GM21447 (cell line): ENCODE results near the gene SMIM10L1.

Source experiments
- ATAC-seq: cut with Tn5 transposase; IDR thresholded peaks from one replicate; pipeline ENCODE4 v1.9.1; 2021; ENCODE audit not compliant: unreplicated experiment

The SMIM10L1 gene

DNA sequence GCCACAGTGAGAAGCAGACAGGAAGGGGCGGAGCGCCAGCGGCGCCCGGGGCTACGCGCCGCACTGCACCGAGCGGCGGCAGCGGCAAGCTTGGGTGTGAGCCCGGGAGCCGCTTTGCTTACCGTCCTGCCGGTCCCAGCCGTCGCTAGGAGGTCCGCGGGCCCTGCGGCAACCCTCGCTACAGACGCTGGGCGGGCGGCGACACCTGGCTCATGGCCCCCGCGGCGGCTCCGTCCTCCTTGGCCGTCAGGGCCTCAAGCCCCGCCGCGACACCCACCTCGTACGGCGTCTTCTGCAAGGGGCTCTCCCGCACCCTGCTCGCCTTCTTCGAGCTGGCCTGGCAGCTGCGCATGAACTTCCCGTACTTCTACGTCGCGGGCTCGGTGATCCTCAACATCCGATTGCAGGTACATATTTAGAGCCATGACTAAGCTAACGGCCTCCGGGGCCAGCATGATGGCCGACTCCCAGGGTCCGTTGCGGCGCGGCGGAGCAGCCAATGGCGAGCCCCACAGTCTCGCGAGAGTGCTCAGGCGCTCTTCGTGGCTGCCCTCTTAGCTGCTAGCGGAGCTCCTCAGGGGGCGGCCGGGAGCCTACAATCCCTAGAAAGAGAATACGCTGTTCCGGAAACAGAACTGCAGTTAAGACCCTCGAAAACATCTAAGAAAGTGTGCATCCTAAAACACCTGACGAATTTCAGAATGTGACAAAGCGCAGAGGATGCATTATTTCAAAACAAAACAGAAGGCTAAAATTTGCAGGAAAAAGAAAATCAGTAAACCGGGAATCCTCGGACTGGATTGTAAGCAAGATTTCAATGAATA lies at the start of gene SMIM10L1:
TSS of gene SMIM10L1 (plus strand) at position 50 of the 824 bp plus-strand sequence. CDS start at position 213, 163 bp downstream.
- peak; percentile 94 for ATAC-seq

DNA sequence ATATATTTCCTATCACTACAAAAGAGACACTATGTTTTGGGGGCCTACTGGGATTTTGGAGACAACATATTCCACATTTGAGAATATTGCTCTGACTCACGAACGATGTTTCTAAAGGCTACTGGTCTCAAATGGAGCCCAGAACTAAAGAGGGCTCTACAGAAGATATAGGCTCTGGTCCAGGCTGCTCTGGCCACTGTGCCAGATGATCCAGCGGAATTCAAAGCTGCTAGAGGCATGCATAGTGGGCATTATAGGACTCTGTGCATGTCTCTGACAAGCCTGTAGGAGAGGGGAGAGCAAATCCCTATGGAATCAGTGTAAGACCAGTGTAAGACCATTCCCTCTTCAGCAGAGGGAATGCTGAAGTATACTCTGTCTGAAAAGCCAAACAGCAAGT lies 40.6 kb upstream of the SMIM10L1 start:
- no peak for ATAC-seq

DNA sequence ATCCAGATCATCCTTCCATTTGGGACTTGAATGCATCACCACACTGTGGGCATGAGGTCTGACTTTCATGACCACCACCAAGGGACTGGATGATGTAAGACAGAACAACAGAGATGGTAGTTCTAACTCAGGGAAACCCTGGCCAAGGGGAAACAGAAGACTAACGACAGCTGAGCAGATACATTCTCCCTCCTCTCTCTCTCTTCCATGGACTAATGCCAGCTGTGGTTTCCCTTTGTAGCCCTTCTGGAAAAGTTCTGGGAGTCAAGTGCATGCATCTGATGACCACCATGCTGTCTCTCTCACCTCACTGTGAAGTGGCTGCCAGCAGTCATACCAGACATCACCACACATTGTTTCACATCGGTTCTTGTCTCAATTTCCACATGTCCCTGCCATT lies 40.0 kb upstream of the SMIM10L1 start:
- no peak for ATAC-seq

DNA sequence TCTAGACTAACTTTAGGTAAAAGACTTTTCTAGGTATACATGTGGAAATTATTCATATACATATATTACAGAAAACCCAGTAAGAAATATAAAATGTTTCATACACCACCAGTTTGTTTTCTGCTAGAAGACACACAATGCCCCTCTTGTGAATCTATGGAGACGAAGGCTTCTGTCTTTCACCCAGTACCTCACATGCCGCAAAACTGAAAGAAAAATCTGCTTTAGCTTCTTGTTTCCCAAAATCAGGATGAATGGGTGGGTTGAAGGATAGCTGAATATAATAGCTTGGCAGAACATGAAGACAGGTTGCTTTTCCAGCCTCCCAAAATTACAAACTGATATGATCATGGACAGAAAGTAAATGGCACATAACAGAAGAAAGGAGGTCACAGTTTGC lies 37.8 kb upstream of the SMIM10L1 start:
- ATAC-seq: no peak

DNA sequence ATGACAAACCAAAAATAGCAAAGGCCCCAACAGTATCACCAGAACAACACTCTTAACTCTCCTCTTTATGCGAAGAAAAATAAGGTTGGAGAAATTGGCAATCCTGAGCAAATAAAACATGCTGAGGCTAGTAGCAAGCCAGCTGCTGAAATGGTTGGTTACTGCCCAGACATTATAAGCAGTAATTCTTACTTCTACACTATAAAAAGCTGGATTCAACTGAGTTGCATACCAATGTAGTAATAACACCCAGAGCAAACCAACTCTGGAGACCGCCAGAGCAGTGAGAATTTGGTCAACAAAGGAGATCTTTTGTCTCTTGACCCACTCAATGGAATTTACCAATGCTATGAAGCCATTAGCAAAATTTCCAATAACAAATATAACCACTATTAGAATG lies 37.2 kb upstream of the SMIM10L1 start:
- ATAC-seq: no peak

DNA sequence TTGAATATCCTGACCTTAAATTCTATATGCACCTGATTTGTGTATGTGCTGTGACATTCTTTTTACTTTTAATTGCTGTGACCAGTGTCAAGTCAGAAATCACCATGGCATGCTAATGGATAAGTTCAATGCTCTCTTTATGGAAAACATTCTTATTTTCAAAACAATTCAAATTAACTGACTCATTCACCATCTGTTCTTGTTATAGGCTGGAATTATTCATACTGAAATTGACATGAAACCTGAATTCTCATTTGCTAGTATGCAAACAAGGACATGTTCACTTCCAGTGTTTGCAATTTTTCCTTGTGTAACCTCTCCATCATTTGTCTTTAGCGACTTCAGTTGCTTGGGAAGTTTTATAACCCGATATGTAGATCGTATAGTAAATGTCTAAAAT lies 36.7 kb upstream of the SMIM10L1 start, which contains the start of gene TAS2R30:
TSS of gene TAS2R30 (minus strand) at position 340 of the 400 bp plus-strand sequence. CDS start 400 bp downstream, outside the sequence.
- ATAC-seq: no peak

DNA sequence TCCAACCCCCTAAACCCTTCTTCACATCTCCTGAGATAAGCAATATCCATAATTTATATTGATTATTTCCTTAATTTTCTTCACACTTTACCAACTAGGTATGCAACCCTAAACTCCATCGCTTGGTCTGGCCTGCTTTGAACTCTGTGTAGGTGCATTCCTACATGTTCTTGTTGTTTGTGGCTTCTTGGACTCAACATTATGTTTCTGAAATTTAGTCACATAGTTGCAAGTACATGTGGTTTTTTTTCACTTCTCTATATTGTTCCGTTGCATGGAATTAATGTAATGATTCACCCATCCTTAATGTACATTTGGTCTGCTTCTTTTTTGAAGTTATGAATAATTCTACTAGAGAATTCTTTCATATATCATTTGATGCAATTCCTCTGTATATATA lies 34.9 kb upstream of the SMIM10L1 start:
- peak; percentile 61 for ATAC-seq

DNA sequence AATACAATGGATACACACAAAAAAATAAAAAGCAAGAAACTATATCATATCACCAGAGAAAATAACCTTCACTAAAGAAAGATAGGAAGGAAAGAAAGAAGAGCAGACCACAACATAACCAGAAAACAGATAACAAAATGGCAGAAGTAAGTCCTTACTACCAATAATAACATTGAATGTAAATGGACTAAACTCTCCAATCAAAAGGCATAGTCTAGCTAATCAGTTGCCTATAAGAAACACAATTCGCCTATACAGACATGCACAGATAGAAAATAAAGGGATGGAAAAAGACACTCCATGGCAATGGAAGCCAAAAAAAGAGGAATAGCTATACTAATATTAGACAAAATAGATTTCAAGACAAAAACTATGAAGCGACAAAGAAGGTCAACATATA lies 27.6 kb upstream of the SMIM10L1 start:
- no peak for ATAC-seq

DNA sequence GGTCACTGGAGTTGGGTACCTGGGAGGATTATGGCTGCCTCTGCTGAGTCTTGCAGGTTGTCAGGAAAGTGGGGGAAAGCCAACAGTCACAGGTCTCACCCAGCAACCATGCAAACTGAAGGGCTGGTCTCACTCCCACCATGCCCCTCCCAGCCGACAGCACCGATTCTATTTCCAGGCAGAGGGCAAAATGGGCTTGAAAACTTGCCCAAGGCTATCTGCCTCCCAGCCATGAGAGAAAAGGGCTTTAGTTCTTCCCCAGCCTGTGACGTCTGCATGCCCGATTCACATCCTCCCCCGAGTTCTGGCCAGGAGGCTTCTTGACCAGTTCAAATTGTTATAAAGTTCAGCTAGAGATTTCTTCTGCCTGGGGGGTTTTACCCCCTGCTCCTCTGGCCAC lies 26.7 kb upstream of the SMIM10L1 start:
- no peak for ATAC-seq

DNA sequence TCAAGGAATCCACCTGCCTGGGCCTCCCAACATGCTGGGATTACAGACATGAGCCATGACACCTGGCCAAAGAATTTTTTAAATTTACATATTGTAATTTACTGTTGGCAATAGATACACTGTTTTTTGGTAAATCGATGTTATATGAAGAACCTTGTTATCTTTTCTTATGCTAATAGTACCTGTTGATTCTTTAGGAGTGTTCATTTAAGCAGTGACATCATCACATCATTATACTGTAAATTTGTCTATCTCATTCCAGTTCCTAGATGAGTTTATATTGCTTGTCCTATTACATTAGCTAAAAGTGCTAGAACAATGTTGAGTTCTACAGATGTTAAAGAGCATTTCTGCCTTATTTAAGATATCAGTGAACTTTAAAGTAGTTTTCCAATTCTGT lies 23.6 kb upstream of the SMIM10L1 start:
- no peak for ATAC-seq

DNA sequence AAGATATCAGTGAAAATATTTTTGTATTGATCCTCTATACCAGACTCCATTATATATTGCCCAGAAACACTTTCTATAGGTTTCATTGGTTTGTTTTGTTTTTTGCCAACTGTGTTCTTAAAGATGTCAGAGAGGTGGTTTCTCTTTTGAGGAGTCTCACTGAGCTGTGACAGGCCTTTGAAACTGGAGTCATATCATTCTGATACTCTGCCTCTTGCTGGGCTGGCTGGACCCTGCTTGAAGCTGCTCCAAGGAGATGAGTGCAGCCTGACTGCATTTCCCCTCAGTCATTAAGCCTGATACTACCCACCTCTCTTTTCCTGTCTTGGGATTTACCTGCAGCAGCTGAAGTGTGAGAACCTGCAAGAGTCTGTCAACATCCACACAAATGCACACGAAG lies 20.2 kb upstream of the SMIM10L1 start:
- ATAC-seq: no peak

DNA sequence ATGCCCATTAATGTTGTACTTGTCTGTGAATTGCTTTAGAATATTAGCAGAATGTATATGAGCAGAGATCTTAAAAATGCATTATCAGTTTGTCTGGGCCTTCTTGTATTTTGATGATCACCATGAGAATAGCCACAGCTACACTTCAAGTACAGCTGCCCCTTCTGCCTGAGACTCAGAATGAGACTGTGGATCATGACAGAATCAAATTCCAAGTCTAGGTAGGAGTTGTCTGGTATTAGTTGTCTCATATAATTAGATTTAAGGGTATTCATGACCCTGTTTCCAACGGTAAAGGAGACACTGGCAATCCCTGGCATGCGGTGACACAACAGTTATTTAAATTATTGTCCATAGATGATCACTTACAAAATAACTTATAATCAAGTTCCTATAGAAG lies 18.3 kb upstream of the SMIM10L1 start:
- no peak for ATAC-seq

DNA sequence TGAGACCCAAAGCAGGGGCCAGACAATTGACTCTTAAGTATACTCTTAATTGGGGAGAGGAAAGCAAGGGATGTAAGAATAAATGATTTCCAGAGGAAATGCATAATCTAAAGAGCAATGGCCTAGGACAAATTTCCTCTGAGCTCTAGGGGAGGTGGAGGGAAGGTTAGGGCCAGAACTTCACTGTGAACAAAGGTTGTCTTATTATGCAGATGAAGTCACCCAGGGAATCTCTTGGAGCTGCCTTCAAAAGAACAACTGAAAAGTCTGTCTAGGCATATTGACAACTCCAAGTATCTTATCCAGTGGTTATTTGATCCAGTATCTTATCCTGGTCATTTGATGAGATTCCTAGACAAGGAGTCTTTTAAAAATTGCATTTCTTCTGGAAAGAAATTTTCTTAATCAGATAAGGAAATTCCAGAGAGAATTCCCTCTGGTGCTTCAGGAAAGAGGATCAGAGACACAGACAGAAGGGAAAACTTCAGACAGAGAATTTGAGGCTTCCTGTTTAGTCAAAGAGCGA lies 16.5 kb upstream of the SMIM10L1 start:
- no peak for ATAC-seq

DNA sequence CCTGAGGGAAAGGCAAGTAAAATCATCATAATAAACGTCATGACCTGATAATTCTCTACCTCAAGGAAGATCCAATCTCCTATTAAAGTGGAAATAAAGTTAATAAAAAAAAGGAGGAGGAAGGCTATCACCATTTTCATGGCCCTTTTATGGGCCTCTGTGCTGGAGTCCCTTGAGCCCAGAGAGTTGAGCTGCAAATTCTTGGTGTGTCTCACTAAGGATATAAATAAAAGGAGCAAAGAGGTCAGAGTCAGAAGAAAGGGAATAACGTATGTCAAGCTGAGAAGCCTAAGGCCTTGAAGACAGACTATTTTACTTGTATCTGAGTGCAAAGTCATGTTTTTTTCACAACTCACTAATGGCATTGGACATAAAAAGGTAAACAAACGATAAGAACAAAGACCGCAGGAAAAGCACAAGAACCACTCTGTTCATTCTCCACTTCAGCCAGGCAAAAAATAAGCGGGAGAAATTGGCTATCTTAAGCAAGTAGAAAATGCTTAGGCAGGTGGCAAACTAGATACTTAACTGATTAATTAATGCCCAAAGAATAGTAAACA lies 12.0 kb upstream of the SMIM10L1 start:
- ATAC-seq: no peak

DNA sequence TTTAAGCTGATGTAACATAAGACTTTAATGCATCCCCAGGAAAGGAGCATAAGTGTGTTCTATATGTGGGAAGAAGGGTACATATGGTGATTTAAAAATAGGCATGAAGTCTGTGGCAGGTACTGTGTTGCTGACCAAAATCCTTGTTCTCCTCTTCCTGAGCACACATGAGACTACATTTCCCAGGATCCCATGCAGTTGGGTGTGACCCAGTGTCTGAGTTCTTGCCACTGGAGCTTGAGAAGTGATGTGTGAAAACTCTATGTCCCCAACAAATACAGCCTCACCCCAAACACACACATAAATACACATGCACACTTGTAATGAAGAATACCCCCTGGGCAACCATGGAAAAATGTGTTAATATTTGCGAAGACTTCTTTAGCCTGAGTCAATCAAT lies 8.5 kb upstream of the SMIM10L1 start:
- no peak for ATAC-seq

DNA sequence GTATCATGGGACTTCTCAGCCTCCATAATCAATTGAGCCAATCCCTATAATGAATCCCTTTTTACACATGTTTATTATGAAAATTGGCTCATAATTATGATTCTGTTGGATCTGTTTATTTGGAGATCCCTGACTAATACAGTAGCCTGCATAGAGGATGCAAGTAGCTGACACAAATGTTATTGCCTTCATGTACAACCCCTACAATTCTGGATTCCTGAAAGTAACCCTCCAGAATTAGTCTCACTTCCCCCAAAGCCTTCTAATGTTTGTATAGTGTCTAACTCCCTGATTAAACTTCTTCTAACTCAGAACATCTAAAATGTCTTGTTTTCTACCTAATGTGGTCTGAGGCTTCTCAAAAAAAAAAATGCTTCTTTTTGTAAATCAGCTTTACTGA lies 6.6 kb upstream of the SMIM10L1 start:
- ATAC-seq: no peak

DNA sequence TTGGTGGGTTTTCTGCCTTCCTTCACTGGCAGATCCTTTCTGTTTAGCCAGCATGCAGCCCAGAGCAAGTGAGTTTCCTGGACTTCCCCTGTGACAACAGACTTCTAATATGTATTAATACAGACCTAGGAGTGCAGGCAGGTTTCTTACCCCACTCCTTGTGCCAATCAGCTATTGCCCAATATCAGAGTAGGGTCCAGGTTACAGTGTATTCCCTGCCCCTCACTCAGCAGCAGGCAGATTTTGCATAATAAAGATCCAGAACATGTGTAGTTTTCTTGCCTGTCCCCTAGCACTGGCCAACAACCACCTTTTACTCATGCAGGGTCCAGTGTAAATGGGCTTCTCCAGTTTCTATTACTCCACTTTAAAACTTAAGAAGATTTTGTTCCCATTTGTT lies 4.7 kb upstream of the SMIM10L1 start:
- ATAC-seq: no peak

DNA sequence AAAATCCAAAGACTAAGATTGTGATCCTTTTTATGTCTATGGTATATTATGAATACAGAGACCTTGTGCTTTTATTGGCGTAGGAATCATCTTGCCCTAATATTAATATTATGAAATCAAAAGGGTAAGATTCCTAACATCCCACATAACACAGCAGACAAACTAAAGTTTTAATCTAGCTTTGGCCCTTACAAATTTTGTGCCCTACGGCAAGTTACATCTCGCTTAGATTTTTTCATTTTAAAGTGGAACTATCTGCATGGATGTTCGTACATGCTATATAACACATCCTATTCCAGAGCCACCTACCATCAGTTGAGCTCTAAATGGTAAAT lies 217 bp upstream of the SMIM10L1 start:
- no peak for ATAC-seq

DNA sequence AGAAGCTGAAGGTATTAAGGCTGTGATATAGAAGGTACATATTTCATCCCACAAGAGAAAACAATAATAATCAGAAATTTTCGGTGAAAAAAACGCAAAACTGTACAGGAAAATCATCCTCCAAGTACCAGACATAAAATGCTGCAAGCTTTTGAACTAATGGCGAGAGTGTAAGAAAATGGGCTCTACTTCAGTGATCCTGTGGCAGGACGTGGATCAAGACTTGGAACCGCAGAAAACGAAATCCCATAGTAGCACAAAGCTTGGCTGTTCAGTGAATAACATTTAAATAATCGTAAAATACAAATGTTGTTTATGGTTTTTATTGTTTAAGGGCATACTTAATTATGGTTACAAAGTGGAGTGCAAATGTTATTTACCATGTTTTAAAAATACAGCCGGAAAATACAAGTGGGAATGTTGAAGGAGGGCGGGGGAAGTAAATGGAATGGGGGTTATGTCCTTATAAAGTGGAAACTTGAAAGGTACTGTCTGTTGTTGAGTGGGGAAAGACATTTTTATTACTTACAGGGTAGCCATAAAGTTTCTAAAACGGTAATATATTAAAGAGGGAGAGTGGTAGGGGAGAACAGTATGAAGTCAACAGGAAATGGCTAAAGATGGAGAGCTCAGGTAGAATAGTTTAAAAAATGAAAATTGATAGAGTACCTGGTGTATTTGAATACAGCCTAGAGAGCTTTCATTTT lies 1.1 kb downstream of the SMIM10L1 start:
- no peak for ATAC-seq

DNA sequence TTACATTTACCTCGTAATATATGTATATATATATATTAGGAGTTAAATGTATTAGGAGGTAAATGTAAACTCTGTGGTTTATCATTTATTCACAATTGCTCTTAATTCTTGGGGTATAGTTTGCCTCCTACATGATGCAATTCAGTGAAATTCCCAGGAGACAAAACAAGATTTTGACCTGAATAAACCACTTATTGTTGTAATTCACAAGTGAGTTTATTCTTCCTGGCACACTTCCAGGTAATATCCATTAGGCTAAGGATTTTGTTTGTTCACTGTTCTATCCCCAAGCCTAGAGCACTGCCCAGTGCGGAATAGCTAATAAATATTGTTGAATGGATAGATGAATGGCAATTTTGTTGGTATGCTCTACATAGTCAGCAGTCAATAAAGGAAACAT lies 3.0 kb downstream of the SMIM10L1 start:
- no peak for ATAC-seq

DNA sequence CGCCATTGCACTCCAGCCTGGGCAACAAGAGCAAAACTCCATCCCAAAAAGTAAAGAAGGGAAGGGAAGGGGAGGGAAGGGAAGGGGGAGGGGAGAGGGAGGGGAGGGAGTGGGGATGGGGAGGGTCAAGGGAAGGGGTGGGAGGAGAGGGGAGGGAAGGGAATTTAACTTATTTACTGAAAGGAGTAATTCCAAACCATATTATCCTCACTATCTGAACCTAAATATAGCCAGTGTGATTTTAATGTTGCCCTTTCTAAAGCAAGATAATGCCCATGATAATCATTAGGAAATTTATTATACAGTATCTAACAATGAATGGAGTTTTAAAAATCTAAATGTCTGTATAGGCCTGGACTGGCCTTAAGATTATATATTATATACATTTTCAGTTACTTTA lies 7.3 kb downstream of the SMIM10L1 start:
- no peak for ATAC-seq

DNA sequence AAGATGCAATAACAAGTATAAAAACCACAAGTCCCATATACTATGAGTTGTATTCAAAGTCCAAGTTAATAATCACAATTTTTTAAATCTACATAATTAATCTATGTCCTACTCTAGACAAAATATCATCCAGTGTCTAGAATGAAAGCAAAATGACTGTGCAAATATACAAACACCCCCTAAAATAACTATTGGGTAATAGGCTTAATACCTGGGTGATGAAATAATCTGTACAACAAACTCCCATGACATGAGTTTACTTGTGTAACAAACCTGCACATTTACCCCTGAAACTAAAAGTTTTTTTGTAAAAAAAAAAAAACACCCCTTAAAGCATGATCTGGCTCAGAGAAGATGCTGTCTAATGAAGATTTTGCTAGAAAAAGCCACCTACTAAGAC lies 11.5 kb downstream of the SMIM10L1 start:
- no peak for ATAC-seq
